HG03460 (cell line): ENCODE results near the gene MAST4.

ENCODE experiments used
- ATAC-seq: cut with Tn5 transposase; IDR thresholded peaks from one replicate; pipeline ENCODE4 v1.9.1; 2021; ENCODE audit not compliant: unreplicated experiment

The MAST4 gene

DNA sequence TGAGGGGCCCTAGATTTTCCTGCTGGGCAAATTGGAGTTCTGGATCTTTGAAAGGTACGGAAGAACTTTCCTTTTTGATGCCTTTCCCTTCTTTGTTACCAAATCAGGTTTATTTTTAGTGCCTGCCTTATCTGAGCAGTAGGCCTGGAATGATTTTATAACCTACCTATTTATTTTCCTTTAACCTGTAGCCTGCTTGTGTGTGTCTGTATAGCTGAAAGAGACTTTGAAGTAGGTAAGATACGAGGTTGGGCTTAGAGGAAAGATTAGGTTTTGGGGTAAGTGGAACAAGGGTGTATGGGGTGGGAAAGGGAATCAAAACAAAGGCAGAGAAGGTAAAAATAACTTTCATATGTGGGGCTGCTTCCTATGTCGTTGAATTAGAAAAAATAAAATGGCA, 389.2 kb downstream of the MAST4 start:
- no peak for ATAC-seq

DNA sequence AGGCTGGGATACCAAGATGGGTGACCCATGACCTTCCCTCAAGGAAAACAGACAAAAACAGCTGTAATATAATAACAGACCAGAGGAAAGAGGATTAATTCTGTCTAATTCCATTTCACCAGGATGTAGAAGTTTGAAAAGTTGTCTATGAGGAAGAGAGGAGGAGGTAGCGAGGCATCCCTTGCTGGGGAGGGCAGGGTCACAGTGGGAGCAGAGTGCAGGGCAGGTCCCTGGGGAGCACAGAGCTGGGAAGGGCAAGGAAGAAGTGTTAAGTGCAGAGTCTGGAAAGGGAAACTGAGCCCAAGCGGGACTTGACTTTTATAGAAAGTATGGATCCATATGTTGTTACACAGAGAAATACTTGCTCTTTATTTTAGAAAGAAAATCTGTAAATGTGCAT, 389.8 kb downstream of the MAST4 start:
- ATAC-seq, result no peak

DNA sequence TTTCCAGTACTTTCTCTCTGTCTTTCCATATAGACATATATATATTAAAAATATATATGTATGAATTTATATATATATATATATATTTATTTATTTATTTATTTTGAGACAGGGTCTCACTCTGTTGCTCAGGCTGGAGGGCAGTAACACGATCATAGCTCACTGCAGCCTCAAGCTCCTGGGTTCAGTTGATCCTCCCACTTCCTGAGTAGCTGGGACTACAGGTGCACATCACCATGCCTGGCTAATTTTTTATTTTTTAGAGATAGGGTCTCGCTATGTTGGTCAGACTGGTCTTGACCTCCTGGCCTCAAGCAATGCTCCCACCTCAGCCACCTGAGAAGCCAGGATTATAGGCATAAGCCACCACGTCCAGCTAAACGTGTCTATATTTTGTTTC, 390.3 kb downstream of the MAST4 start:
- ATAC-seq, result no peak

DNA sequence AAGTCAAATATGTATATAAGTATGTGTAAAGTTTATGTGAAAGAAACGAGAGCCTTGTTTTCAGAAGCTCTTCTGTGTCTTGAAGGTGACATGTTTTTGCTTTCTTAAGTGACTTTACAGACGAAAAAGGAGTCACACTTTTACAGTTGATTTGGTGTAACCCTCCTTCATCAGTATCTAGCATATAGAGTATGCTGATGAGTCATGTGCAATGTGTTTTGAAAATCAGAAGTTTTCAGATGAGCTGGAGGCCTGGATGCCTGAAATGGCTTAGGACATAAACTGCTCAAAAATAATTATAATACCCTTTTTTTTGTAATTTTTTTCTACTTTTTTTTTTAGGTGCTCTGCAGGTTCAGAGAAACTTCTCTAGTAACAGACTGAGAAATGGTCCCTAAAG, 390.9 kb downstream of the MAST4 start:
- ATAC-seq, result no peak

DNA sequence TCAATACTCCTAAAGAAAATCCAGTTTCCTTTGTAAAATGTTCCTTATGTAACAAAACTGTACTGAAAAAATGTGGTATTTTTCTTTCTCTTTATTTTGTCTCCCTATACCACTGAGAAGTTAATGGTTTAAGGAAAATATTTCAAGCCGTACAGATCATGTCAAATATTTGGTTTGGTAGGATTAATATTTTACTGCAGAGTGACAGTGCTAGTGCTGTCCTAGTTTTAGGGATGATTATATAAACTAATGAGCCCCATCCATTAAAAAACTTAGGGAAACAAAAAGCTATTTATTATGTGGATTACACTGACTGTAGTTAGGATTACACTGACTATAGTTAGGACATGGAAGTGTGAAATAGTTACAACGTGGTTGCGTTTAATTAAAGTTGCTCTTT, 391.3 kb downstream of the MAST4 start:
- ATAC-seq, result no peak

DNA sequence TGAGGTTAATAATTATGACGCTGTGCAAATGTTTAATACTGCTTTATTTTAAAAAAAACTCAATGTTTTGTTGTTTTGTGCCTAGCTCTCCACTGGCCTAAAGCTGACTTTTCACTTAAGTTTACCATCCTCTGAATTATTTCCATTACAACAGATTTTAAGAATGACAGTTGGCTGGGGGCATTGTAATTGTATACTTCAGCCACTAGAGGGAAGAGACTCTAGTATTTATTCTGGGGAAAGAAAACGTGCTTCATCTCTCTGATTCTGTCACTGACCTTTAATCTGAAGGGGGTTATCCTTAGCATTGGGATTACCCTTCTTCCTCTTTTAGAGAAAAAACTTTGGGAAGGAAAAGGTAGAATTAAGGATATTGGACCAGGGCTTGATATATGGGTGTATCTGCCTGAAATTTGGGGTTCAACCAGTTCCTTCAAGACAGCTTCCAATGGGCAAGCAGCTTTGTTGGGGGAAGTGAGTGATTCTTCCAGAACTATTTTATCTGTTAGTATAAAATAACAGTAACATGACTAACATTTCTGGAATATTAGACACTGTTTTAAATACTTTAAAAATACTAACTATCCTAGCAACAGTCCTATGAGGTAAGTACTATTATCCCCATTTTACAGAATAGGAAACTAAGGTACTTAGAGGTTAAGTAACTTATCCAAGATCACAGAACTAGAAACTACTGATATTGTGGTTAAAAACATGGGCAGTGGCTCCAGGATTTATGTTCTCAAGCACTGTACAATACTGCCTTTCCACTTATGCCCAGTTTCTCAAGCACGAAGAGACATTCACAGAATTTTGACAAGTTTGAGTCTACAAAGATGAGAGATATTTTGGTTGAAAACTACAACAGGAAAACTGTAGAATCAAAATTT, 392.0 kb downstream of the MAST4 start:
- no peak for ATAC-seq

DNA sequence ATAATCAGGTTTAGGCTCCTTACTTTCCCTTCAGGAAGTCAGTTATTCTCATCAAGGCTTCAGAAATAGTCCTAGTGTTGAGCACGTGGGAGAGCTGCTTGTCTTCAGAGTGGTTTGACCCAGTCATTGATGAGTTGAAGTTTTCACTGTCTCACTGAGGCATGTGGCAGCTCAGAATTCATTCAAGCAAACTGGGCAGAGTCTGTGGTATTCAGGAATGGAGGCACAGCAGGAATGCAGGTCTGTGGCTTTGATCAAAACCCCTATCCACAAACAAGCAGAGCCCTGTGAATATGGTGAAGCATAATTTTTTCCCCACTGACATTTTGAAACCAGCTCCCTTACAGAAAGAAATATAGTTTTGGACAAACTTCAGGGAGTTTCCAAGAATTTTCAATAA, 393.1 kb downstream of the MAST4 start:
- ATAC-seq, result no peak

DNA sequence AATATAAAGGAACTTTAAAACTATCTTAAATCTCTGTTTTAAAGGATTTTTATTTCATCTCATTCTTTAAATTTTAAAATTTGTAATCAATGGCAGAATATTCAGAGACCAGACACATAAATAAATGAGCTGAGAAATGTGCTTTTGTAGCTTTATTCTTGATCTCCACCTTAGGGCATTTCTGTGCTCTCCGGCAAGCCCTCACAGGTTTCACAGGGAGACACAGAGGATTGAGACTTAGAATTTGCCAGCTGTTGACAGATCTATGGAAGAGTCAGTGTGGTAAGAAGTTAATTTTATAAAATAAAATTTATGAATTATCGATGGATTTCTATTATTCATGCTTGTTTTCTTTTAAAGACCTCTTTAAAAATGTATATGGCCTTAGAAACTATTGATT, 393.6 kb downstream of the MAST4 start:
- ATAC-seq, result no peak

DNA sequence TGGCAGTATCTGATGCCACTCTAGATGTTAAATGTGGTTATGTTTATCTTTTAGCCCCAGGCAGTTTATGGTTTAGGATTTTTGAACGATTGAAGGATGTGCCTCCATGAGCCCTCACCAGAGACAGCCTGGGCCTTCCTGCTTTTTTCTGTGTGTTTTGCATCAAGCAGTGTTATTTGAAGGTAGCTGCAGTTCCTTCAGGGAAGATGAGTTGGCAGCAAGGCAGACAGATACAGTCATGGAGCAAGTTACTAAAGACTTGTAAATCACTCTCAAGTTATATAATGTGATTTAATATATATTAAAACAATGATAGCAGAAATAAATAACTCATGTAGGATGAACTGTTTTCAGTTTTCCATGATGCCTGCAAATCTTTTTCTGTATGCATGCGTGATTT, 395.6 kb downstream of the MAST4 start:
- ATAC-seq, result no peak

DNA sequence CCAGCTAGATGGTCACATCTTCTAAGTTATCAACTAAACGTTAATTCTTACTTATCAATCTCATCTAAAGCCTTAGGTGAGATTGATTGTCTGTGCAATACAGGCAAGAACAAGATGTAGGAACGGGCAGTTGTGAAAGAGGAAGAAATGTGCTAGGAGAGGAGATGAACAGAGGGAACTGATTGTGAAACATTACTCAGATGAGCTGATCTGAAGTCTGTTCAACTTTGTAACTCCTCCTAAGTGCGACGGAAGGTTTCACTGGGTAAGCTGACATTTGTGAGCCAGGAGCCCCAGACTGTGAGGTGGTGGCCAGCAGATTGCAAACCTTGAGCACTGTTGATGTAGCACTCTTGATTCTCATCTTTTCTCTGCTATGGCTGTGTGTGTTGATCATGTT, 396.4 kb downstream of the MAST4 start:
- ATAC-seq, result no peak

DNA sequence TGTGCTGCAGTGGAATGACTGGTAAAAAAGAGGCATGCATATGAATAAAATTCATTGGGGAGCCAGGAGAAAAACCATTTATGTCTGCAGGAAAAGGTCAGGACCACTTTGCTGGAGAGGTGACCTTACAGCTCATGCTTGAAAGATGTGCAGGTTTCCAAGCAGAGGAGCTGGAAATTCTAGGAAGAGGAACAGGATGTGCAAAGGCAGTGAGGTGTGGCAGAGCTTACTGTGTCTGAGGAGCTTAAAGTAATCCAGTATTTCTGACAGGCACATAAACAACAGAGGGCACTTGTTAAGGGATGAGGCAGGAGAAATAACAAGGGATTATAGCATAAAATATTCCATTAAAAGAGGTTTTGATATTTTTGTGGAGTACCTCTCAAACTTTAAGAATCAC, 397.3 kb downstream of the MAST4 start:
- ATAC-seq, result no peak

DNA sequence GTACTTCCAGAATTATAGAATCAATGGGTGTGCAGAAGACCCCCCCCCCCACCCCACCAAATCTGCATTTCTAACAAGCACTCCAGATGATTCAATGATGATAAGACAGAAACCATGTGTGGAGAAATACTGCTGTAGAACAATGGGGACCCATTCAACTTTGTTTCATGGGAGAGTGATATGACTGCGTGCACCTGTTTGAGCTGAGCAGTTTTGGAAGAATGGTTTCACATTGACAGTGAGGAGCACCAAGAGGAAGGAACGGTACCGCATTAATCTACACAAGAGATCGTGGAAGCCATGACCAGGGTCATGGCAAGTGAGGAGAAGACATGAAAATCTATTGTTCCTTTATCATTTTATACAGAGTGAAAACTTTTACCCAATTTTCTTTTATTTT, 397.7 kb downstream of the MAST4 start:
- no peak for ATAC-seq

DNA sequence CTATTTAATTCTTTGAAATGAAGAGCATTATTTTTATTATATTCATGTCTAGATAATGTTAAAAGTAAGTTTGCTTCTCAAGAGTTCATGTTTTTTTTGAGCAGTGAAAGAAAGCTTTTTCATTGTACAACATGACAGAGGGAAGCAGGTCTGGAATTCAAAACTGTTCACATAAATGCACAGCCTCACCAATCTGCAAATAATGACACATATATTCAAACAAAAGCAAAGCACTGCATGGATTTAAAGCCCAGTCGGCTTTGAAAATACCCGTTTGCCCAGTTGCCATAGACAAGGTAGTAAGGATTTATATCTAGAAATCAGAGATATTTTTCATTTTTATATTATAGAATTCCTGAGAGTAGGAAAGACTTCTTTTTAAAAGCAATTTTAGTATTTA, 398.6 kb downstream of the MAST4 start:
- ATAC-seq, result no peak

DNA sequence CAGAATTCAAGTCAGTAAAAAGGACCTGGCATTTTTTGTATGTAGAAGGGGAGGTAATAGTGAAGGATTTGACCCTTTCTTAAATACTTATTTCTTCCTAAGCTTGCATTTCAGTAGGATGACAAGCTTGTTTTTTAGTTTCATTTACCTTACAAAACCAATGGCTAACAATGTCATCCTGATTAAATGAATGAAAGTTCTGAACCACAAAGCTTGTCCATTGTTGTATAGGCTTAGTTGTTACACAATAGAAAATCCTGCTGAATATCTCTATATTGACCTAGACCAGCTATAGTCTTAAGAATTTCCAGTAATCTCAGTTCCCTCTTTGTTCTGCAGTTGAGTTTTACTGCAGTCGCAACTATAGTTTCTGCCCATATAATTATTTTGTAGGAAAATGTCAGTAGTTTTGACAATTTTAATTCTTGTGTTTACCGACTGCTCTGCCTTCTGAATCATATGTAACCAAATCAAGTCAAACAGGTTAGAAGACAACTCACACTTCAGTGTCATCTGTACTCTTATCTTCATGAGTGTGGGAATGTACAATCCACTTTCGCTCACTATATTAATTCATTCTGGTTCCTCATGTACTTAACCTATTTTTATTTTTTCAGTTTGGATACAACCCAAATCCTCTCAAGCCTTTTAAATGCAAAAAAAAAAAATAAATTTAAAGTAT, 404.7 kb downstream of the MAST4 start:
- ATAC-seq, result no peak

DNA sequence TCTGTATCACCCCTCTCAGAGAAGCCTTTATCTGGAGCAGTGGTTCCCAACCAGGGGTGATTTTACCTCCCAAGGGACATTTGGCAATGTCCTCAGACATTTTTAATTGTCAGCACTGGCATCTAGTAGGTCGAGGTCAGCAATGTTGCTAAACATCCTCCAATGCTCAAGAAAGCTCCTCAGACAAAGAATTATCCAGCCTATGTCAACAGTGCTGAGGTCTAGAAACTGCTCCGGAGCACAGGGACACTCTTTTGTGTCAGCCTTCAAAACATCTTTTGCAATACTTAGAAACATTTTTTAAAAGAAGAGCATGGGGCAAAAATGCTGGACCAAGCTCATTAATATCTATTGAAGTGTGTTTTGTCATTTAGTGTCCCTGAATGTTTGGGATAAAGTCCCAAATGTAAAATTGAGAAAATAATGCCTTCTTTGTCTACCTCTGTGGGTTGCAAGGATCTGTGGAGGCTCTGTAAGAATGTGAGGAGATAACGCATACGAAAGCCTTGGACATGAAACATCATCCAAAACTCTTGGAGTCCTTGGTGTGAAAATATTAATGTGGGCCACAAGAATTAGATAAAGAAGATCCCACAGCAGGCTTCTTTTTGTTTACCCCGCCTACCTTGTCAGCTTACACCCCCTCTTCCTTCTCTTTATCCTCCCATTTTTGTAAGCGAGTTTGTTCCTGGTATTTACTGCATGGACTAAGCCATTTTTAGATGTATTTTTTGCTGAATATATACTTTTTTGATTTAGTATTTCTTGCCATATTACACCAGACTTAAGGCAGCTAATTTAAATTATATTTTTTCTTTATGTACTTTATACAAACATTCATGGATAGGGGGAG, 406.9 kb downstream of the MAST4 start:
- no peak for ATAC-seq

DNA sequence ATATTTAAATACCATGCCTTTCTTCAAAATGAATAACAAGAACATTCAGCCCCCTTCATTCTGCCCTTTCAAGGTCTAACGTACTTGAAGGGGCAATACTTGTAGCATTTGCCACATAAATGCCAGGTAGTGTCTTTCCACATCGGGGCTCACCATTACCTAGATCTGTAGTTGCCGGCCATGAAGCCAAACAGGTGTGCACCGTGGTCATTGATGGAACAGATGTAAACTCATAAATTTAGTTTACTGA, 407.4 kb downstream of the MAST4 start:
- ATAC-seq, result no peak

DNA sequence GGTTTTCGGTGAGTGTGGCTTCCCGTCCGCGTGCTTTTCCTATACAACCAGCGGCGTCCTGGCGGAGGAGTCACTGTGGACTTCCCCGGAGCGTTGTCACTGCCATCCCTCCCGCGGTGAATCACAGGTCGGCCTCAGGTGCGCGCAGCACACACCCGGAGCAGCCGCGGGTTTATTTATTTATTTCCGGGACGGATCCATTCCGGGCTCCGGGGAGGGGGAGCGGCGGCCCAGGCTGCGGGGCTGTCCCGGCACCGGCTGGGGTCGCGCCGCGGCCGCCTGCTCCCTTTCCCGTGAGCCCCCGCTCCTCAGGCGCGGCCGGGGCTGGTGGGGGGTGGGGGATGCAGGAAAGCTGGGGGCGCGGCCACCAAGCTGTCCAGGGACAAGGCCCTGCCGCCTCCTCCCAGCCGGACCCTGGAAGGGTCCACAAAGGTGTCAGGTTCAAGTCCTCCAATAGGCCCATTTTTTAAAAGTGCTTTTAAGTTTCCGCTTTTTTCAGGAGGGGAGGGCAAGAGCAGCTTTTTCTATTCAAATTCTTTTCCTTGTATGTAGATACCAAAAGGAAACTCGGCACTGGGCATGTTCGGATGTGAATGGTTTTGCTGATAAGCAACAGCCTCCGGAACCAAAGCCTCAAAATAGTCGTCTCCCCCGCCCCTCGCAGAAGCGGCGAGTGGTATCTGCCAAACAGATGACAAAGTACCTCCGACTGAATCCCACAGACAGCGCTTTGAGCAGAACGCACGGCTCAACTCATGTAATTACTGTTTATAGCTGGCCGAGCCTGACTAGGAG, 407.9 kb downstream of the MAST4 start:
- peak; percentile 54 for ATAC-seq

DNA sequence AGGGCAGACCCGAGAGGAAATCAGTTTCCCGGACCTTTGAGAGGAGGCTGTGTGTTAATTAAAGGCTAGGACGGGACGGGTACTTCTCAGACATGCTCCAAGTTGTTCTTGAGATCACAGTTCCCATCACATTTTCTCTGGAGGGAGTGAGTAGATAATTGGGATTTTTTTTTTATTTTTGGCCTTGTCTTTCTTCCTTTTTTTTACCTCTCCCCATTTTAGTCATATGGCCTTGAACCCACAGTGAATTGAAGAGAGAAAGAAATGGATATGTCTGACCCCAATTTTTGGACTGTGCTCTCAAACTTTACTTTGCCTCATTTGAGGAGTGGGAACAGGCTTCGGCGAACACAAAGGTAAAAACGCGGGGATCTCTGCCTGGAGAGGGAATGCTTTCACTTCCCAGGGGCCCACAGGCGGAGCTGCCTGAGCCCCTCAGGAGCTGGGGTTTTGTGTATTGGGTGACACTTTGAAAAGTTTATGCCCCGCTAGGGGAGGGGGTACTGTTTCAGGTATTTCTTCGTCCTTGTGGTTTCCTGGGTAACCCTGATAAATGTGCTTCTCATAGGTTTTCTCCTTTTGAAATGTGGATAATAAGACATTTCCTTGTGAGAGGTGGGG, 408.6 kb downstream of the MAST4 start:
- ATAC-seq, result no peak

DNA sequence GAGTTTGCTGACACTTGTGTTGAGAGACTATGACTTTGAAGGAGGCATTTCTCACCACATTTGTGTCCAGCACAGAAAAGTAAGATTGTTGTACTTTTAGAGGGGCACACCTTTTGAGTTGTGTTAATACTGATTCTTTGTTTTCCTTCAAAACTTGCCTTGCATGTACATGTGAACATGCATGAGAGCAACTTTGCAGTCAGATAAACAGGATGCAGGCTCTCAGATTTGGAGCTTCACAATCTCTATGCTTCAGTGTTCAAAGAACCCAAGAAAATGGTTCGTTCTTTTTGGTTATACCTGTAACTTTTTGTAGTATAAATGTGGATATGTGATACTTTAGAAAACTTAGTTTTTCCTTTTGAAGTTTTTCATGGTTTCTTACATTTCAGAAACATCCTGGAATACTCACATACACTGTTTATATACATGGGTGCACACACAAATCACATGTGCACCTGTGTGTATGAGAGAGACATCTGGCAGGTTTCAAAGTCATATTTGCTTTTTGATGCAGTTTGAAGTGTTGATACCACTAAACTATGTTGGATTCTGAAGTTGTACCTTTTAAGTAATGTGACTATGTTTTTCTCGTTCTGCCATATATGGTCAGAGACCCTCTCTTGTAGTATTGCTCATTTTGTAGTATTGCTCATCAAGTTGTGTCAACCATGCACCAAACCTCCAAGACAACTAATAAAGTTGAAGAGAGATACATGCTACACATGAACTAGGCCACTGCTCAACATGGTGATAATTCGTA, 409.7 kb downstream of the MAST4 start:
- ATAC-seq, result no peak

DNA sequence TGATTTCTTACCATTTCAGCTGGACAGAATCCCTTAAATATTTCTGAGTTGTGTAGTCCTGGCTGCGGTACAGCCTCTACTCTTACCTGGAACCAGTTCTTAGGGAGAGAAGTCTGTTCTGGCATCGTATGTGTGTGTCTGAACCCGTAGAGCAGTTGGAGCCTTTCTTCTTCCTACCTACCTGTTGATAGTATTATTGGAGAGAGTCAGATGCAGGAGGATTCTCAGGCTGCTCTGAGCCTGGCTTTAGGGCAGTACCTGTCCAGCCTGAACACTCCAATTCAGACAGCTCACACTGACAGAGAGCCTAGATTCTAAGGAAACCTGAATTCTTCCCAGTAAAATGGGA, 410.3 kb downstream of the MAST4 start:
- no peak for ATAC-seq
